IMR-90 (cell line): ENCODE results near the gene TEKT5. TPM values are rescaled to one million over a fixed set of nuclear protein-coding genes. Genes with fewer than 3 reads are reported as not detected.
A peak's percentile ranks its signal among the peaks of the same experiment; 100 is the strongest.

Source experiments
- ATAC-seq: fragments of 200-7000 bp; cut with Tn5 transposase; 2 replicates; pipeline ENCODE4 v1.9.1; 2020; ENCODE audit warnings: low read depth, mild to moderate bottlenecking, moderate library complexity
- BruUV-seq: library from RNA; stranded (reverse); fragments of 400-500 nt; replicated peaks from 2 replicates; lab custom pipeline; 2021; lab: Mats Ljungman, UMichigan
- CTCF ChIA-PET: fragments of 300-600 bp; formaldehyde crosslinking; extraction: SDS; loops from one replicate; lab custom pipeline; 2021; ENCODE audit warnings: antibody characterized with exemption; lab: Yijun Ruan, JAX
- POLR2A ChIA-PET: fragments of 300-600 bp; sonication (Branson Sonifier 250); formaldehyde crosslinking; loops from one replicate; lab custom pipeline; 2022; ENCODE audit warnings: antibody characterized with exemption; ENCODE audit not compliant: unreplicated experiment; lab: Charles Lee
- DNase-seq: peaks from one replicate; pipeline ENCODE4 v3.0.0; 2013
- H2AFZ ChIP-seq: replicated peaks from 2 replicates; pipeline ENCODE3; 2013; ENCODE audit warnings: low read length, mild to moderate bottlenecking; ENCODE audit not compliant: poor library complexity
- H2AK5ac ChIP-seq: 2 replicates; pipeline ENCODE4 v1.6.1; 2013; ENCODE audit warnings: low read depth, low read length, inconsistent platforms
- H2AK9ac ChIP-seq: replicated peaks from 2 replicates; pipeline ENCODE3; 2013; ENCODE audit warnings: mild to moderate bottlenecking, low read depth, low read length, moderate library complexity; ENCODE audit not compliant: poor library complexity
- H2BK120ac ChIP-seq: 2 replicates; pipeline ENCODE4 v1.6.1; 2013; ENCODE audit warnings: low read depth, low read length, inconsistent platforms
- H2BK15ac ChIP-seq: 3 replicates; pipeline ENCODE4 v1.6.1; 2013; ENCODE audit warnings: low read depth, low read length, inconsistent platforms
- H2BK20ac ChIP-seq: 2 replicates; pipeline ENCODE4 v1.6.1; 2013; ENCODE audit warnings: low read depth, mild to moderate bottlenecking, inconsistent platforms, low read length, moderate library complexity
- H2BK5ac ChIP-seq: 2 replicates; pipeline ENCODE4 v1.6.1; 2013; ENCODE audit warnings: mild to moderate bottlenecking, low read depth, low read length, inconsistent platforms; ENCODE audit not compliant: poor library complexity, severe bottlenecking
- H3K14ac ChIP-seq: replicated peaks from 2 replicates; pipeline ENCODE4 v1.6.1; 2013; ENCODE audit warnings: low read depth, low read length, inconsistent platforms
- H3K18ac ChIP-seq: 2 replicates; pipeline ENCODE4 v1.6.1; 2013; ENCODE audit warnings: low read depth, low read length, control low read depth
- H3K23ac ChIP-seq: 2 replicates; pipeline ENCODE4 v1.6.1; 2013; ENCODE audit warnings: low read depth, low read length, inconsistent platforms
- H3K27ac ChIP-seq: 2 replicates; pipeline ENCODE4 v1.5.1; 2013; ENCODE audit warnings: mild to moderate bottlenecking, control low read depth, low read length; ENCODE audit not compliant: insufficient read depth
- H3K27me3 ChIP-seq: 2 replicates; pipeline ENCODE4 v1.6.1; 2013; ENCODE audit warnings: low read length; ENCODE audit not compliant: control insufficient read depth, insufficient read depth
- H3K36me3 ChIP-seq: 2 replicates; pipeline ENCODE4 v1.6.1; 2013; ENCODE audit warnings: low read length, mixed read lengths; ENCODE audit not compliant: control insufficient read depth, insufficient read depth
- H3K4ac ChIP-seq: 2 replicates; pipeline ENCODE4 v1.6.1; 2013; ENCODE audit warnings: low read depth, low read length, inconsistent platforms
- H3K4me1 ChIP-seq: 2 replicates; pipeline ENCODE4 v1.6.1; 2013; ENCODE audit warnings: low read length, mixed read lengths; ENCODE audit not compliant: control insufficient read depth, insufficient read depth
- H3K4me2 ChIP-seq: 2 replicates; pipeline ENCODE4 v1.6.1; 2013; ENCODE audit warnings: low read depth, mild to moderate bottlenecking, control low read depth, low read length, moderate library complexity
- H3K4me3 ChIP-seq: 2 replicates; pipeline ENCODE4 v1.5.1; 2013; ENCODE audit warnings: low read depth, mild to moderate bottlenecking, control low read depth, low read length, moderate library complexity; ENCODE audit not compliant: insufficient read depth
- H3K56ac ChIP-seq: 2 replicates; pipeline ENCODE4 v1.6.1; 2013; ENCODE audit warnings: low read length, inconsistent platforms; ENCODE audit not compliant: insufficient read depth; ENCODE audit errors: extremely low read depth
- H3K79me1 ChIP-seq, 2 experiments: 2 replicates each; pipeline ENCODE4 v1.6.1; 2013; ENCODE audit warnings: low read length in 2 of 2, inconsistent platforms in 1 of 2, low read depth in 1 of 2
- H3K9ac ChIP-seq: 2 replicates; pipeline ENCODE4 v1.6.1; 2013; ENCODE audit warnings: low read depth, low read length, control low read depth
- H3K9me1 ChIP-seq: 2 replicates; pipeline ENCODE4 v1.6.1; 2013; ENCODE audit warnings: low read length, inconsistent platforms; ENCODE audit not compliant: insufficient read depth
- H3K9me3 ChIP-seq: 2 replicates; pipeline ENCODE4 v1.6.1; 2013; ENCODE audit warnings: low read length; ENCODE audit not compliant: control insufficient read depth, insufficient read depth
- H4K20me1 ChIP-seq: 2 replicates; pipeline ENCODE4 v1.6.1; 2013; ENCODE audit warnings: low read length, inconsistent platforms; ENCODE audit not compliant: insufficient read depth
- H4K5ac ChIP-seq: 2 replicates; pipeline ENCODE4 v1.6.1; 2013; ENCODE audit warnings: mild to moderate bottlenecking, low read depth, low read length, control low read depth
- H4K8ac ChIP-seq, 2 experiments: 2 replicates each; pipeline ENCODE4 v1.6.1; 2013; ENCODE audit warnings: low read depth in 2 of 2, low read length in 2 of 2, control low read depth in 1 of 2, inconsistent platforms in 1 of 2
- H4K91ac ChIP-seq: 2 replicates; pipeline ENCODE4 v1.6.1; 2013; ENCODE audit warnings: low read depth, low read length, inconsistent platforms; ENCODE audit not compliant: insufficient read depth
- BHLHE40 ChIP-seq: fragments of 150-350 bp; IDR thresholded peaks from 2 replicates; pipeline ENCODE4 v1.6.1; 2016; ENCODE audit warnings: mild to moderate bottlenecking, low read depth, low read length
- CEBPB ChIP-seq: IDR thresholded peaks from 2 replicates; pipeline ENCODE4 v1.6.1; 2012; ENCODE audit warnings: low read depth, low read length, improper control_type of control experiment
- CHD1 ChIP-seq: IDR thresholded peaks from 2 replicates; pipeline ENCODE4 v1.6.1; 2012; ENCODE audit warnings: low read depth, low read length, improper control_type of control experiment
- ELK1 ChIP-seq: fragments of 150-350 bp; IDR thresholded peaks from 2 replicates; pipeline ENCODE4 v1.6.1; 2016; ENCODE audit warnings: low read depth, mild to moderate bottlenecking, low read length, moderate library complexity, borderline replicate concordance
- FOS ChIP-seq: fragments of 150-350 bp; IDR thresholded peaks from 2 replicates; pipeline ENCODE4 v1.6.1; 2016; ENCODE audit warnings: low read depth, low read length
- MAFK ChIP-seq: IDR thresholded peaks from 2 replicates; pipeline ENCODE4 v1.6.1; 2012; ENCODE audit warnings: low read depth, low read length, improper control_type of control experiment
- MAZ ChIP-seq: IDR thresholded peaks from 2 replicates; pipeline ENCODE4 v1.6.1; 2012; ENCODE audit warnings: low read depth, mild to moderate bottlenecking, low read length, improper control_type of control experiment, moderate library complexity, borderline replicate concordance
- MXI1 ChIP-seq: IDR thresholded peaks from 2 replicates; pipeline ENCODE4 v1.6.1; 2012; ENCODE audit warnings: low read depth, mild to moderate bottlenecking, low read length, moderate library complexity, borderline replicate concordance
- NFE2L2 ChIP-seq: fragments of 150-350 bp; IDR thresholded peaks from 2 replicates; pipeline ENCODE4 v1.6.1; 2016; ENCODE audit warnings: low read depth, mild to moderate bottlenecking, low read length
- POLR2A ChIP-seq: IDR thresholded peaks from 2 replicates; pipeline ENCODE4 v1.6.1; 2012; ENCODE audit warnings: mild to moderate bottlenecking, low read depth, low read length
- RAD21 ChIP-seq: IDR thresholded peaks from 2 replicates; pipeline ENCODE4 v1.6.1; 2012; ENCODE audit warnings: low read length, improper control_type of control experiment
- RCOR1 ChIP-seq: IDR thresholded peaks from 2 replicates; pipeline ENCODE4 v1.6.1; 2012; ENCODE audit warnings: mild to moderate bottlenecking, low read length, improper control_type of control experiment; ENCODE audit not compliant: insufficient replicate concordance
- RFX5 ChIP-seq: IDR thresholded peaks from 2 replicates; pipeline ENCODE4 v1.8.0; 2012; ENCODE audit warnings: low read depth, mild to moderate bottlenecking, low read length, moderate library complexity
- SMC3 ChIP-seq: fragments of 150-350 bp; IDR thresholded peaks from 2 replicates; pipeline ENCODE4 v1.6.1; 2016; ENCODE audit warnings: low read depth, mild to moderate bottlenecking, antibody characterized with exemption, low read length, moderate library complexity
- WGBS, 2 experiments: methylation state at CpG; one replicate each; pipeline versions ENCODE4 v1.1.5 to v1.1.7; 2013; ENCODE audit warnings: missing lambda C conversion rate in 2 of 2; ENCODE audit not compliant: insufficient read length in 1 of 2; ENCODE audit errors: extremely low coverage in 2 of 2; 5-methylcytosine and 5-hydroxymethylcytosine counted together
- dilution Hi-C: fragments of 300-500 bp; cut with HindIII; formaldehyde crosslinking; loops from one replicate; pipeline ENCODE4 v1.14.3; 2018; ENCODE audit warnings: low sequenced_read_pairs; ENCODE audit not compliant: unreplicated experiment
- in situ Hi-C: fragments of 300-500 bp; cut with MboI; formaldehyde crosslinking; loops from 3 replicates; pipeline ENCODE4 v1.14.3; 2019; ENCODE audit warnings: low sequenced_read_pairs, inconsistent platforms, mixed read lengths
- intact Hi-C: fragments of 100-400 bp; cut with micrococcal nuclease; formaldehyde crosslinking; loops from 2 replicates; pipeline ENCODE4 v1.10.0; 2022
- polyA plus RNA-seq, 3 experiments: library from polyadenylated mRNA; depleted of rRNA; stranded (reverse); fragments of >200 nt; gene quantifications; 2 replicates each; pipeline ENCODE4 v1.2.3, GENCODE V29; 2012; ENCODE audit warnings: low replicate concordance in 1 of 3
- total RNA-seq: library from RNA; depleted of rRNA; stranded (reverse); fragments of >200 nt; gene quantifications from 2 replicates; pipeline ENCODE4 v1.2.3, GENCODE V29; 2012
- TF ChIP-seq, protein P1 (sequence below): conservative IDR thresholded peaks from 2 replicates; pipeline ENCODE4 v1.5.1; 2012; ENCODE audit warnings: mild to moderate bottlenecking, low read depth, low read length, improper control_type of control experiment
- TF ChIP-seq, protein P2 (sequence below): fragments of 150-350 bp; IDR thresholded peaks from 2 replicates; pipeline ENCODE4 v1.6.1; 2017; ENCODE audit warnings: mild to moderate bottlenecking, antibody characterized with exemption, low read length, low read depth

Gene TEKT5
- total and polyA plus RNA-seq, 2 of the 4 experiments (the other 2 are of a cell fraction) = 0.17 TPM; not detected in 1

DNA sequence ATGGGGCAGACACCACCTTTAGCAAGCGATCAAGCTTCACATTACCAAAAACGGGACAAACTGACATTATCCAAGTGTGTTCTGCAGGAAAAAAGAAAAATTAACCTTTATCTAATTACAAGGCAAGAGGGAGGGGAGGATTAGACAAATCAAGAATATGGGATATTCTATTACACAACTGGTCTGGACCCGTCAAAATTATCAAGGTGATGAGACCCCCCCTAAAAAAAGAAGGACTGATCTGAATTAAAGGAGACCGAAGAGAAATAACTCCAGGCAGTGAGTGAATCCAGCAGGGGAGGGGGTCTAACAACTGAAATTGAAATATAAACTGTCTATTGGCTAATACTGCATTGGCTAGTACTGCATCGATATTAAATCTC is 48.5 kb upstream of the TEKT5 start:
- no peak overlapping the region for H3K27ac ChIP-seq
- intact Hi-C loops (no loop called here), dilution Hi-C loops (no loop called here), in situ Hi-C loops (loop anchor here (10.0 kb wide), 1 partner anchor 1588 kb away; no protein-coding TSS in a partner anchor)
- no peaks in the 10 kb centered on the region for H3K36me3 ChIP-seq
- H3K79me1 ChIP-seq = peaks cover 2 to 15% of the 10 kb centered on the region in 2 experiments; a peak in 3 of 4 replicates
- peak overlapping the region; percentile 88 for H2BK5ac ChIP-seq
- no peaks in the 10 kb centered on the region for H3K9me3 ChIP-seq
- no TSS peak for BruUV-seq
- no peak overlapping the region; the same call in 2 of the 3 replicates for H2BK15ac ChIP-seq
- no peak overlapping the region for H2AK5ac ChIP-seq
- peak overlapping the region; percentile 97 for H3K14ac ChIP-seq
- H4K20me1 ChIP-seq = no peaks in the 10 kb centered on the region; the same call in 1 of the 2 replicates
- peak overlapping the region; percentile 70 for H4K5ac ChIP-seq
- no peak for ATAC-seq
- peak overlapping the region; percentile 74; the same call in 1 of the 2 replicates for H3K23ac ChIP-seq
- peak overlapping the region; percentile 68; the same call in 1 of the 2 replicates for H3K4me2 ChIP-seq
- H3K4me3 ChIP-seq = peak overlapping the region; percentile 80
- POLR2A ChIA-PET = no interaction called here
- CTCF ChIA-PET = no interaction called here
- peaks cover 2% of the 10 kb centered on the region; the same call in 1 of the 2 replicates for H3K4me1 ChIP-seq
- WGBS, 2 experiments = no CpG with 5 or more reads among the region's 5 CpGs
- H3K4ac ChIP-seq = peak overlapping the region; percentile 78; the same call in 1 of the 2 replicates
- H2AFZ ChIP-seq = peak overlapping the region; percentile 100
- H2AK9ac ChIP-seq = no peak overlapping the region
- H3K9ac ChIP-seq = peak overlapping the region; percentile 56; the same call in 1 of the 2 replicates
- peak overlapping the region; percentile 58 for H3K56ac ChIP-seq
- H2BK20ac ChIP-seq = no peak overlapping the region
- H4K8ac ChIP-seq = peak overlapping the region; percentile 83 to 97
- 0 out of 2 replicates have a peak overlapping the region, but pooled peaks have one; percentile 43 for H4K91ac ChIP-seq
- TF ChIP-seq FOS = no peak
- no peak for TF ChIP-seq RAD21
- TF ChIP-seq ELK1 = no peak
- no peak for TF ChIP-seq CEBPB
- TF ChIP-seq RCOR1 = no peak
- no peak for TF ChIP-seq MAZ
- TF ChIP-seq BHLHE40 = no peak
- no peak for TF ChIP-seq SMC3
- no peak for TF ChIP-seq MAFK
- no peak for TF ChIP-seq RFX5
- TF ChIP-seq, protein P1, sequence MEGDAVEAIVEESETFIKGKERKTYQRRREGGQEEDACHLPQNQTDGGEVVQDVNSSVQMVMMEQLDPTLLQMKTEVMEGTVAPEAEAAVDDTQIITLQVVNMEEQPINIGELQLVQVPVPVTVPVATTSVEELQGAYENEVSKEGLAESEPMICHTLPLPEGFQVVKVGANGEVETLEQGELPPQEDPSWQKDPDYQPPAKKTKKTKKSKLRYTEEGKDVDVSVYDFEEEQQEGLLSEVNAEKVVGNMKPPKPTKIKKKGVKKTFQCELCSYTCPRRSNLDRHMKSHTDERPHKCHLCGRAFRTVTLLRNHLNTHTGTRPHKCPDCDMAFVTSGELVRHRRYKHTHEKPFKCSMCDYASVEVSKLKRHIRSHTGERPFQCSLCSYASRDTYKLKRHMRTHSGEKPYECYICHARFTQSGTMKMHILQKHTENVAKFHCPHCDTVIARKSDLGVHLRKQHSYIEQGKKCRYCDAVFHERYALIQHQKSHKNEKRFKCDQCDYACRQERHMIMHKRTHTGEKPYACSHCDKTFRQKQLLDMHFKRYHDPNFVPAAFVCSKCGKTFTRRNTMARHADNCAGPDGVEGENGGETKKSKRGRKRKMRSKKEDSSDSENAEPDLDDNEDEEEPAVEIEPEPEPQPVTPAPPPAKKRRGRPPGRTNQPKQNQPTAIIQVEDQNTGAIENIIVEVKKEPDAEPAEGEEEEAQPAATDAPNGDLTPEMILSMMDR = no peak
- TF ChIP-seq MXI1 = no peak
- TF ChIP-seq, protein P2, sequence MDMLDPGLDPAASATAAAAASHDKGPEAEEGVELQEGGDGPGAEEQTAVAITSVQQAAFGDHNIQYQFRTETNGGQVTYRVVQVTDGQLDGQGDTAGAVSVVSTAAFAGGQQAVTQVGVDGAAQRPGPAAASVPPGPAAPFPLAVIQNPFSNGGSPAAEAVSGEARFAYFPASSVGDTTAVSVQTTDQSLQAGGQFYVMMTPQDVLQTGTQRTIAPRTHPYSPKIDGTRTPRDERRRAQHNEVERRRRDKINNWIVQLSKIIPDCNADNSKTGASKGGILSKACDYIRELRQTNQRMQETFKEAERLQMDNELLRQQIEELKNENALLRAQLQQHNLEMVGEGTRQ = no peak
- no peak for TF ChIP-seq POLR2A
- no peak for TF ChIP-seq NFE2L2
- no peak for TF ChIP-seq CHD1
- H3K9me1 ChIP-seq = 0 out of 2 replicates have a peak, but pooled peaks cover 2% of the 10 kb centered on the region
- DNase-seq = no peak
- H3K27me3 ChIP-seq = no peaks in the 10 kb centered on the region
- peak overlapping the region; percentile 53; the same call in 1 of the 2 replicates for H3K18ac ChIP-seq
- H2BK120ac ChIP-seq = no peak overlapping the region
